K562 (cell line): ENCODE data around the gene WWTR1. TPM values are rescaled to one million over a fixed set of nuclear protein-coding genes. Genes with fewer than 3 reads are reported as not detected.

ENCODE experiments used
- BDP1 ChIP-seq: IDR thresholded peaks from 3 replicates; pipeline ENCODE4 v1.6.1; 2011; ENCODE audit not compliant: insufficient read length, insufficient read depth
- CHAMP1 ChIP-seq: fragments of 450-650 bp; IDR thresholded peaks from 2 replicates; pipeline ENCODE4 v1.6.1; 2016; ENCODE audit warnings: mild to moderate bottlenecking
- CHD2 ChIP-seq: IDR thresholded peaks from 2 replicates; pipeline ENCODE4 v1.6.1; 2011; ENCODE audit warnings: low read depth, low read length
- CHD4 ChIP-seq: fragments of 200-600 bp; sonication (generic); IDR thresholded peaks from 3 replicates; pipeline ENCODE4 v1.6.1; 2012; ENCODE audit warnings: low read depth, mild to moderate bottlenecking, mixed read lengths, low read length, inconsistent platforms; ENCODE audit not compliant: insufficient read depth, insufficient replicate concordance, poor library complexity, severe bottlenecking
- EGR1 ChIP-seq: fragments of 450-650 bp; conservative IDR thresholded peaks from 2 replicates; pipeline ENCODE4 v1.6.1; 2017; ENCODE audit warnings: mild to moderate bottlenecking
- EP300 ChIP-seq: IDR thresholded peaks from 2 replicates; pipeline ENCODE4 v1.6.1; 2012; ENCODE audit warnings: low read length, improper control_type of control experiment
- HNRNPUL1 ChIP-seq: fragments of 200-400 bp; formaldehyde crosslinking; IDR thresholded peaks from 2 replicates; pipeline ENCODE4 v1.6.1; 2017; ENCODE audit warnings: low read length
- MYBL2 ChIP-seq, 2 experiments: fragments of 450-650 bp in 1 of 2; sonication (generic) in 1 of 2; formaldehyde crosslinking in 1 of 2; IDR thresholded peaks; 2 replicates each; pipeline versions ENCODE4 v1.6.1 to v1.8.1; 2017 to 2022; ENCODE audit warnings: borderline replicate concordance in 1 of 2, inconsistent platforms in 1 of 2, low read depth in 1 of 2, mild to moderate bottlenecking in 1 of 2, missing genetic modification reagents in 1 of 2, moderate library complexity in 1 of 2
- NFATC3 ChIP-seq: fragments of 450-650 bp; IDR thresholded peaks from 2 replicates; pipeline ENCODE4 v1.6.1; 2017; ENCODE audit warnings: mild to moderate bottlenecking
- SMAD4 ChIP-seq: fragments of 250-450 bp; sonication (Bioruptor Pico); conservative IDR thresholded peaks from 2 replicates; pipeline ENCODE4 v1.8.0; 2021; ENCODE audit warnings: inconsistent platforms, mild to moderate bottlenecking, moderate library complexity
- ZBTB40 ChIP-seq, 2 experiments: fragments of 450-650 bp in 1 of 2; sonication (generic) in 1 of 2; formaldehyde crosslinking in 1 of 2; IDR thresholded peaks; 2 replicates each; pipeline versions ENCODE4 v1.7.1 to v1.9.0; 2016 to 2022; ENCODE audit warnings: inconsistent platforms in 1 of 2, mild to moderate bottlenecking in 1 of 2, missing genetic modification reagents in 1 of 2
- ZNF12 ChIP-seq: sonication (generic); formaldehyde crosslinking; IDR thresholded peaks from 2 replicates; pipeline ENCODE4 v1.4.0; 2020; ENCODE audit warnings: mild to moderate bottlenecking, missing genetic modification reagents
- ZNF354B ChIP-seq: fragments of 250-450 bp; sonication (Bioruptor Pico); IDR thresholded peaks from 2 replicates; pipeline ENCODE4 v1.4.0; 2020
- polyA plus RNA-seq, 8 experiments: library from polyadenylated mRNA; depleted of rRNA in 4 of 8; stranded (reverse) in 5 of 8; unstranded in 3 of 8; fragments of >200 nt; fragmentation: Nextera tagmentation in 2 of 8; fragmentation: Illumina TruSeq in 1 of 8; extraction: Ambion mirVana in 2 of 8; extraction: Trizol in 1 of 8; gene quantifications; 2 replicates each; pipeline versions ENCODE4 v1.2.1 to v1.2.3, GENCODE V29; 2011 to 2014; ENCODE audit warnings: inconsistent platforms in 1 of 8, missing spikeins in 1 of 8
- total RNA-seq, 7 experiments: library from RNA; depleted of rRNA in 6 of 7; stranded (reverse); fragments of >200 nt in 6 of 7; fragmentation: Illumina TruSeq in 2 of 7; extraction: Trizol in 2 of 7; gene quantifications; 2 replicates each; pipeline versions ENCODE4 v1.2.1 to v1.2.3, GENCODE V29; 2011 to 2021; ENCODE audit warnings: low replicate concordance in 1 of 7

WWTR1 gene
- total and polyA plus RNA-seq, 9 of the 15 experiments (the other 6 are each of a cell fraction or from before 2014, with no cell fraction given), result 0.04 to 1.5 (median 0.60) TPM

GRCh38 chr3:149511040-149511626, 146.7 kb downstream of the WWTR1 start (continued):
- no peak for TF ChIP-seq ZBTB40 (IDR thresholded peaks at IDR 0.05)
- no peak for TF ChIP-seq ZBTB40 (CRISPR knock-in tag; IDR thresholded peaks at IDR 0.05)
- no peak for TF ChIP-seq ZNF12 (CRISPR knock-in tag)
- no peak for TF ChIP-seq SMAD4 (CRISPR knock-in tag)
- TF ChIP-seq CHAMP1, result no peak
- no peak for TF ChIP-seq BDP1
- no peak for TF ChIP-seq EGR1
- no peak for TF ChIP-seq NFATC3
- TF ChIP-seq CHD2, result no peak
- TF ChIP-seq ZNF354B (CRISPR knock-in tag), result no peak
- no peak for TF ChIP-seq CHD4
- no peak for TF ChIP-seq HNRNPUL1
- TF ChIP-seq EP300, result no peak
- TF ChIP-seq MYBL2 (IDR thresholded peaks at IDR 0.05; ENCODE audit: low read depth), result no peak
- no peak for TF ChIP-seq MYBL2 (CRISPR knock-in tag; IDR thresholded peaks at IDR 0.05; ENCODE audit: borderline replicate concordance)
